HL-60 (cell line): ENCODE measurements around the gene TAAR2.

Experiments used
- POLR2AphosphoS5 ChIP-seq: IDR thresholded peaks from 2 replicates; pipeline ENCODE4 v1.6.1; 2012; ENCODE audit warnings: low read depth
- TF ChIP-seq, protein P1 (sequence below): IDR thresholded peaks from one replicate; pipeline ENCODE4 v1.5.1; 2011; ENCODE audit warnings: low read length, control low read depth, inconsistent platforms; ENCODE audit not compliant: insufficient read depth

- no peak for TF ChIP-seq POLR2AphosphoS5
- TF ChIP-seq, protein P1, sequence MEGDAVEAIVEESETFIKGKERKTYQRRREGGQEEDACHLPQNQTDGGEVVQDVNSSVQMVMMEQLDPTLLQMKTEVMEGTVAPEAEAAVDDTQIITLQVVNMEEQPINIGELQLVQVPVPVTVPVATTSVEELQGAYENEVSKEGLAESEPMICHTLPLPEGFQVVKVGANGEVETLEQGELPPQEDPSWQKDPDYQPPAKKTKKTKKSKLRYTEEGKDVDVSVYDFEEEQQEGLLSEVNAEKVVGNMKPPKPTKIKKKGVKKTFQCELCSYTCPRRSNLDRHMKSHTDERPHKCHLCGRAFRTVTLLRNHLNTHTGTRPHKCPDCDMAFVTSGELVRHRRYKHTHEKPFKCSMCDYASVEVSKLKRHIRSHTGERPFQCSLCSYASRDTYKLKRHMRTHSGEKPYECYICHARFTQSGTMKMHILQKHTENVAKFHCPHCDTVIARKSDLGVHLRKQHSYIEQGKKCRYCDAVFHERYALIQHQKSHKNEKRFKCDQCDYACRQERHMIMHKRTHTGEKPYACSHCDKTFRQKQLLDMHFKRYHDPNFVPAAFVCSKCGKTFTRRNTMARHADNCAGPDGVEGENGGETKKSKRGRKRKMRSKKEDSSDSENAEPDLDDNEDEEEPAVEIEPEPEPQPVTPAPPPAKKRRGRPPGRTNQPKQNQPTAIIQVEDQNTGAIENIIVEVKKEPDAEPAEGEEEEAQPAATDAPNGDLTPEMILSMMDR = no peak
Measured at GRCh38 chr6:132607544-132608233, 16.4 kb downstream of the TAAR2 start.
